ENCODE data around the gene STOML1.

Gene STOML1

DNA sequence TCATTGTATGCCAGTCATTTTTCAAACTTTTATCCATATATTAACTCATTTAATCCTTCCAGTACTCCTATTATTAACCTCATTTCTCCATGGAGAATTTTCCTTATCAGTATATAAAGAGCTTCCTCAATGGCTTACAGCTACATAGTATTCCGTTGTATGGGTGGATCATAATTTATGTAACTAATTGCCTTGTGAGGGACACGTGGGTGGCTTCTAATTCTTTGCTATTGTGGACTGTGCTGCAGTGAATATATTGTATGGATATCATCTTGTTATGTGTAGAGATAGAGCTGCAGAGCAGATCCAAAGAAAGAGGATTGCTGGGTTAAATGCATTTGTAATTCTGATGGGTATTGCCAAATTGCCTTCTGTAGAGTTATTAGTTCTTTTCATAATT is 27.6 kb upstream of the STOML1 start:
- DNase-seq = no peak

DNA sequence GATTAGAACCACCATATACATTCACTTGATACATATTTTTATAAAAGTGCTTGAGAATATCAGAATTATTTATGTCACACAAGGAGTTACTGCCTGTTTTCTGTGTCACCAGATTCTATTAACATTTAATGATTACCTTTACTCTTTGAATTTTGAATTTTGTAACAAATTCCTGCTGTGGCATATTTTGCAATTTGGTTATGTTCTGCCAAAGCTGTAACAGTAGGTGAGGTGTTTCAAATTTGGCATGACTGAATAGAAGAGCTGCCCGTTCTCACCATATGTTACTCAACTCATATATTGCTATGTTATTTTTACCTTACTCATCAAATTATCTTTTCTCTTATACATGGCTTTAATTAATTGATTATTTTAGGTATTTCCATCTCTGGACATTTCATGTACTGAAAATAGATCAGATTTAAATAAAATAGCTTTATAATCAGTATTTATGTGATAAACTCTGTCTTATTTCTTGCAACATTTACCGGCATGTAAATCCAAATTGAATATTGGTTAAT is 21.3 kb upstream of the STOML1 start:
- DNase-seq = no peak

- no peak for DNase-seq
Observed at GRCh38 chr15:74011610-74012009, 19.5 kb upstream of the STOML1 start.

GRCh38 chr15:74010929-74011540 is 18.9 kb upstream of the STOML1 start:
- no peak for DNase-seq

- no peak for DNase-seq
Observed at GRCh38 chr15:74008901-74009300, 16.8 kb upstream of the STOML1 start.

GRCh38 chr15:74007820-74008371 is 15.8 kb upstream of the STOML1 start:
- no peak for DNase-seq

DNA sequence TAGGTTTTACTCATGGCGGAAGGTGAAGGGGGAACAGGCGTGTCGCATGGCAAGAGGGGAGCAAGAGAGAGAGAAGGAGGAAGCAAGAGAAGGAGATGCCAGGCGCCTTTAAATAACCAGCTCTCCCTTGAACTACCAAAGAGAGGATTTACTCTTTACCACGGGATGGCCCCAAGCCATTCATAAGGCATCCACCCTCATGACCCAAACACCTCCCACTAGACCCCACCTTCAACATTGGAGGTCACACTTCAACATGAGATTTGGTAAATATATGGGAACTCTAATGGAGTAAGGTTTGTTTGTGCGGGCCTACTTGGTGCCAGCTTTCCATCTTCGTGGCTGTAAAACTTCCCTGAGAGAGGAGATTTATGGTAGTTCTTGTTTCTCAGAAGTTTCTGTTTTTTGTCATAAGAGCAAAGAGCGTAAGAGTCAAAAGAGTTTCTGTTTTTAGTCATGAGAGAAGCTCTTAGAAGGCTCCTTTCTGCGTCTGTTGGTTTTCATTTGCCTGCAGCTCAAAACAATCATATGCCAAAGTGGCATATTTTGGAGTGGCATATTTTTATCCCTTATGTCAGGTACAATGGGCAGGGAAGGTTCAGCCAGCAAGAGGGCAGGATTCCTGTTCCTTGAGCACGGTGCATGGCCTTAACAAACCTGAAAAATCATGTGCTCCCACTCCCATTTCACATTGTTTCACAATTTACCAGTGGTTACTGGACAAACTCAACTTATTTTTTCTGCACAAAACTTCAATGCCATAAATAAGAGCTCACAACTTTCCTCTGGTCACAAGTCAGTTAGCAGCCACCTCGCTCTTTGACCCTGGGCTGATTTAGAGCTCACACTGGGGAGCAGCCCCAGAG is 14.9 kb upstream of the STOML1 start:
- no peak for DNase-seq

- no peak for DNase-seq
Observed at GRCh38 chr15:73997986-73998385, 5.9 kb upstream of the STOML1 start.

DNA sequence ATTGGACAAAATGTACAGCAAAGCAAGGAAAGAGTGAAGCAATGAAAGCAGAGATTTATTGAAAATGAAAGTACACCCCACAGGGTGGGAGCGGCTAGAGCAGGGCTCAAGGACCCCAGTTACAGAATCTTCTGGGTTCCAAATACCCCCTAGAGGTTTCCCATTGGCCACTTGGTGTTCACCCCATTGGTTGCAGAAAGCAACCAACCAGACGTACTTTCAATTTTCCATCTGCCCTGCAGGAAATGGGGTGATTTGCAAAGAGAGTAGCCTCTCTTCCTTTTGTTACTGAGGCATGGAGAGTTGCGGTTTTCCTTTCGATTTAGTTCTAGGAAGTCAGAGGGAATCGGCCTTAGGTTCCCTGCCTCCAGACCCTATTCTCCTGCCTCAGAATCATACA is 4.8 kb upstream of the STOML1 start:
- DNase-seq = no peak

DNA sequence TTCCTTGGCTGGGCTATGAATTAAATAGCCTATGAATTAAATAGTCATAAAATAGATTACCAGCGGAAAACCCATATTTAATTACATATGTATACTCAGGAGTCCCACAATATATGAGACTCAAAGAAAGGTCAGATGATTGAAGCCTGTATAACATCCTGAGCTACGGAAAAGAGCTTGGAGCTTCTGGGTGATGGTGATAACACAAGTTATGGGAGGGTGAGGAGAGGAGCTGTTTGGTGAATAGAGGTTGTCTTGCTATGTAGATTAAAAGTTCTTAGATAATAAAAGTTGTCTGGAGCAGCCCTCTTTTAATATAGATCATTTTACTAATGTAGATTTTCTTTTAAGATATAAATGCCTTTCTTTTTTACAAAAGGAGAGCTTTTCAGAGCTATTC is 4.2 kb upstream of the STOML1 start:
- no peak for DNase-seq

- peak; percentile 17 for DNase-seq
Observed at GRCh38 chr15:73994912-73995622, 3.0 kb upstream of the STOML1 start.

- peak; percentile 76 for DNase-seq
Observed at GRCh38 chr15:73994413-73994883, 2.4 kb upstream of the STOML1 start, which contains the start of gene PML. Gene PML (plus strand): TSS chr15:73994716. CDS start chr15:73994813, 97 bp downstream.

- DNase-seq = no peak
Observed at GRCh38 chr15:73993211-73993994, 1.3 kb upstream of the STOML1 start.

GRCh38 chr15:73992594-73992898 is 451 bp upstream of the STOML1 start:
- DNase-seq = no peak

- DNase-seq = no peak
Observed at GRCh38 chr15:73991260-73991659, 835 bp downstream of the STOML1 start.

- no peak for DNase-seq
Observed at GRCh38 chr15:73990250-73991005, 1.7 kb downstream of the STOML1 start.

GRCh38 chr15:73989001-73989798 is 2.9 kb downstream of the STOML1 start:
- DNase-seq = no peak

- DNase-seq = no peak
Observed at GRCh38 chr15:73988445-73988969, 3.6 kb downstream of the STOML1 start.

GRCh38 chr15:73987681-73988444 is 4.2 kb downstream of the STOML1 start:
- no peak for DNase-seq

DNA sequence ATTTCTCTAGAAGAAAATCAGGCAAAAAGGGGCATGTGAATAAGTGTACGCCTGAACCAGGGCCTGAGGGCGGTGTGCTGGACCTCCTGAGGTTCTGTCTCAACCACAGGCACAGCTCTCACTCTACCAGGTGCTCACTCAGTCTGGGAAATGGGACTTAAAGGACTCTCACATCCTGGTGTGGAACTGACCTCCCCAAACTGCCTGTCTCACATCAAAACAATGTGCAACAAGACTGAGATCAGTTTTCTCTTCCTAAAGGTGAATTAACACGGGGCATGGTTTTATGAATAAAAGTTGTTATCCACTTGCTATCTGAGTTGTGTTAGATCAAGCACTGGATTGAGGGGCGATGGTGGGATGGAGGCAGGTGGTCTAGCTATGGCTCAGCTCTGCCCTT is 4.8 kb downstream of the STOML1 start:
- no peak for DNase-seq

All from activated gamma-delta T cell (primary cell).